SK-N-SH (cell line): Measurements from ENCODE around the gene USP11. TPM values are rescaled to one million over a fixed set of nuclear protein-coding genes. Genes with fewer than 3 reads are reported as not detected.

Experiments used
- CTCF ChIA-PET: fragments of 300-600, 350-600 bp; formaldehyde crosslinking; extraction: SDS; loops from one replicate; lab custom pipeline; 2021; lab: Yijun Ruan, JAX
- POLR2A ChIA-PET: fragments of 350-600 bp; sonication (Branson Sonifier 250); formaldehyde crosslinking; extraction: SDS; loops from one replicate; lab custom pipeline; 2020; ENCODE audit warnings: antibody characterized with exemption, inconsistent platforms; lab: Yijun Ruan, JAX
- DNase-seq: peaks from one replicate; pipeline ENCODE4 v3.0.0; 2012
- H2AFZ ChIP-seq: fragments of 200-600 bp; sonication (generic); 2 replicates; pipeline ENCODE4 v1.8.1; 2016; ENCODE audit warnings: antibody characterized with exemption, mild to moderate bottlenecking, low read depth
- H3F3A ChIP-seq: fragments of 200-600 bp; sonication (generic); replicated peaks from 2 replicates; pipeline ENCODE3; 2016; ENCODE audit warnings: antibody characterized with exemption, mild to moderate bottlenecking; ENCODE audit not compliant: insufficient read depth
- H3K27ac ChIP-seq, 2 experiments: fragments of 200-500 bp in 1 of 2; fragments of 200-600 bp in 1 of 2; sonication (Bioruptor generic) in 1 of 2; sonication (generic), shearing (Covaris generic) in 1 of 2; 2 replicates each; pipeline versions ENCODE4 v1.5.1 to v1.6.1; 2014 to 2016; ENCODE audit warnings: low read depth in 2 of 2, inconsistent platforms in 1 of 2, low read length in 1 of 2, mild to moderate bottlenecking in 1 of 2, mixed read lengths in 1 of 2
- H3K27me3 ChIP-seq: fragments of 200-600 bp; sonication (generic), shearing (Covaris generic); 2 replicates; pipeline ENCODE4 v1.6.1; 2016; ENCODE audit warnings: mixed run types; ENCODE audit not compliant: insufficient read depth
- H3K36me3 ChIP-seq, 2 experiments: fragments of 200-500 bp in 1 of 2; fragments of 200-600 bp in 1 of 2; sonication (Bioruptor generic) in 1 of 2; sonication (generic) in 1 of 2; replicated peaks in 1 of 2; 2 replicates each; pipeline versions ENCODE3 to v1.5.1; 2014 to 2016; ENCODE audit warnings: low read length in 1 of 2, mild to moderate bottlenecking in 1 of 2; ENCODE audit not compliant: insufficient read depth in 2 of 2, control insufficient read depth in 1 of 2
- H3K4me1 ChIP-seq, 2 experiments: fragments of 200-500 bp in 1 of 2; fragments of 200-600 bp in 1 of 2; sonication (Bioruptor generic) in 1 of 2; sonication (generic), shearing (Covaris generic) in 1 of 2; 2 replicates each; pipeline versions ENCODE4 v1.5.1 to v1.6.1; 2014 to 2016; ENCODE audit warnings: low read depth in 1 of 2, low read length in 1 of 2, mixed run types in 1 of 2; ENCODE audit not compliant: insufficient read depth in 2 of 2, control insufficient read depth in 1 of 2
- H3K4me2 ChIP-seq: fragments of 200-600 bp; sonication (generic), shearing (Covaris generic); 2 replicates; pipeline ENCODE4 v1.6.1; 2017; ENCODE audit warnings: mixed run types
- H3K4me3 ChIP-seq, 2 experiments: fragments of 200-500 bp in 1 of 2; fragments of 200-600 bp in 1 of 2; sonication (Bioruptor generic) in 1 of 2; sonication (generic), shearing (Covaris generic) in 1 of 2; 2 replicates each; pipeline versions ENCODE4 v1.5.1 to v1.8.1; 2014 to 2016; ENCODE audit warnings: low read depth in 2 of 2, inconsistent platforms in 1 of 2, low read length in 1 of 2, mild to moderate bottlenecking in 1 of 2, mixed read lengths in 1 of 2, moderate library complexity in 1 of 2
- H3K79me2 ChIP-seq: fragments of 200-600 bp; sonication (generic); 2 replicates; pipeline ENCODE4 v1.8.1; 2017; ENCODE audit warnings: mild to moderate bottlenecking; ENCODE audit not compliant: insufficient read depth
- H3K9ac ChIP-seq: fragments of 200-600 bp; sonication (generic); 2 replicates; pipeline ENCODE4 v1.6.1; 2017; ENCODE audit warnings: mixed run types
- H3K9me2 ChIP-seq: fragments of 200-600 bp; sonication (generic); 2 replicates; pipeline ENCODE4 v1.6.1; 2017; ENCODE audit warnings: mixed run types
- H3K9me3 ChIP-seq: fragments of 200-600 bp; sonication (generic); 2 replicates; pipeline ENCODE4 v1.6.1; 2017; ENCODE audit warnings: mixed run types, mild to moderate bottlenecking, moderate library complexity
- H4K20me1 ChIP-seq: fragments of 200-600 bp; sonication (generic); 2 replicates; pipeline ENCODE4 v1.6.1; 2017; ENCODE audit warnings: mild to moderate bottlenecking, mixed run types; ENCODE audit not compliant: insufficient read depth
- ELF1 ChIP-seq: IDR thresholded peaks from 2 replicates; pipeline ENCODE4 v1.4.0; 2012
- EP300 ChIP-seq, 2 experiments: IDR thresholded peaks; 2 replicates each; pipeline versions ENCODE4 v1.4.0 to v1.6.1; 2012; ENCODE audit warnings: borderline replicate concordance in 1 of 2, low read depth in 1 of 2, low read length in 1 of 2
- FOXJ3 ChIP-seq: sonication (generic); formaldehyde crosslinking; IDR thresholded peaks from 2 replicates; pipeline ENCODE4 v1.5.1; 2020; ENCODE audit warnings: mild to moderate bottlenecking, missing genetic modification reagents
- FOXM1 ChIP-seq: IDR thresholded peaks from 2 replicates; pipeline ENCODE4 v1.4.0; 2012; ENCODE audit warnings: low read depth, mild to moderate bottlenecking
- GABPA ChIP-seq: IDR thresholded peaks from 2 replicates; pipeline ENCODE4 v1.4.0; 2012; ENCODE audit warnings: low read depth, mild to moderate bottlenecking
- JUND ChIP-seq: IDR thresholded peaks from 2 replicates; pipeline ENCODE4 v1.4.0; 2012
- MEF2A ChIP-seq: IDR thresholded peaks from 2 replicates; pipeline ENCODE4 v1.4.0; 2012; ENCODE audit warnings: low read depth, borderline replicate concordance
- NFIC ChIP-seq: IDR thresholded peaks from 2 replicates; pipeline ENCODE4 v1.4.0; 2012; ENCODE audit warnings: borderline replicate concordance
- NRF1 ChIP-seq: IDR thresholded peaks from 2 replicates; pipeline ENCODE4 v1.6.1; 2012; ENCODE audit warnings: low read depth, mild to moderate bottlenecking, low read length
- POLR2AphosphoS5 ChIP-seq: IDR thresholded peaks from 2 replicates; pipeline ENCODE4 v1.6.1; 2012; ENCODE audit warnings: low read depth, low read length
- RAD21 ChIP-seq: IDR thresholded peaks from 2 replicates; pipeline ENCODE4 v1.6.1; 2012; ENCODE audit warnings: mild to moderate bottlenecking, low read length
- RFX5 ChIP-seq: IDR thresholded peaks from 2 replicates; pipeline ENCODE4 v1.6.1; 2012; ENCODE audit warnings: mild to moderate bottlenecking, improper control_type of control experiment, low read length
- RXRA ChIP-seq: IDR thresholded peaks from 2 replicates; pipeline ENCODE4 v1.4.0; 2012; ENCODE audit warnings: low read depth, mild to moderate bottlenecking, borderline replicate concordance
- SMC3 ChIP-seq: IDR thresholded peaks from 2 replicates; pipeline ENCODE4 v1.6.1; 2012; ENCODE audit warnings: low read depth, low read length, improper control_type of control experiment
- YY1 ChIP-seq: IDR thresholded peaks from 2 replicates; pipeline ENCODE4 v1.4.0; 2012; ENCODE audit warnings: low read depth, mild to moderate bottlenecking
- WGBS: methylation state at CpG from one replicate; pipeline ENCODE4 v1.1.6; 2017; ENCODE audit warnings: low lambda C conversion rate; 5-methylcytosine and 5-hydroxymethylcytosine counted together
- polyA plus RNA-seq, 3 experiments: library from polyadenylated mRNA; depleted of rRNA; stranded (reverse); fragments of >200 nt; gene quantifications; 2 replicates each; pipeline ENCODE4 v1.2.3, GENCODE V29; 2012
- TF ChIP-seq, protein P1 (sequence below): IDR thresholded peaks from 2 replicates; pipeline ENCODE4 v1.4.0; 2012; ENCODE audit warnings: low read depth
- TF ChIP-seq, protein P2 (sequence below): fragments of 150-350 bp; IDR thresholded peaks from 2 replicates; pipeline ENCODE4 v1.6.1; 2016; ENCODE audit warnings: mild to moderate bottlenecking, low read depth, low read length
- TF ChIP-seq, protein P3 (sequence below): IDR thresholded peaks from 2 replicates; pipeline ENCODE4 v1.6.1; 2012; ENCODE audit warnings: mild to moderate bottlenecking, low read depth, low read length, moderate library complexity
- TF ChIP-seq, protein P4 (sequence below): fragments of 150-350 bp; IDR thresholded peaks from 2 replicates; pipeline ENCODE4 v1.6.1; 2017; ENCODE audit warnings: antibody characterized with exemption, low read length, low read depth, borderline replicate concordance
- TF ChIP-seq, protein P5 (sequence below): IDR thresholded peaks from 2 replicates; pipeline ENCODE4 v1.4.0; 2012; ENCODE audit warnings: low read depth, borderline replicate concordance
- TF ChIP-seq, protein P6 (sequence below): IDR thresholded peaks from 2 replicates; pipeline ENCODE4 v1.4.0; 2012; ENCODE audit warnings: low read depth, borderline replicate concordance

The USP11 gene
- polyA plus RNA-seq, 1 of the 3 experiments (the other 2 are of a cell fraction), result 53.1 TPM

GRCh38 chrX:47247999-47248320, 15.2 kb downstream of the USP11 start:
- no peaks in the 10 kb centered on the region for H3K9me3 ChIP-seq
- 91% methylated on average over 13 of the region's 13 CpGs for WGBS
- H2AFZ ChIP-seq, result no peak overlapping the region
- no peaks in the 10 kb centered on the region for H4K20me1 ChIP-seq
- DNase-seq, result no peak
- H3F3A ChIP-seq, result no peaks in the 10 kb centered on the region
- H3K79me2 ChIP-seq, result no peaks in the 10 kb centered on the region
- no peaks in the 10 kb centered on the region for H3K9me2 ChIP-seq
- TF ChIP-seq MEF2A (no peak), RFX5 (no peak), RAD21 (no peak), FOXJ3 (no peak), NRF1 (no peak), JUND (no peak), ELF1 (no peak)
- TF ChIP-seq, protein P1, sequence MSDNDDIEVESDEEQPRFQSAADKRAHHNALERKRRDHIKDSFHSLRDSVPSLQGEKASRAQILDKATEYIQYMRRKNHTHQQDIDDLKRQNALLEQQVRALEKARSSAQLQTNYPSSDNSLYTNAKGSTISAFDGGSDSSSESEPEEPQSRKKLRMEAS, result no peak
- TF ChIP-seq, protein P2, sequence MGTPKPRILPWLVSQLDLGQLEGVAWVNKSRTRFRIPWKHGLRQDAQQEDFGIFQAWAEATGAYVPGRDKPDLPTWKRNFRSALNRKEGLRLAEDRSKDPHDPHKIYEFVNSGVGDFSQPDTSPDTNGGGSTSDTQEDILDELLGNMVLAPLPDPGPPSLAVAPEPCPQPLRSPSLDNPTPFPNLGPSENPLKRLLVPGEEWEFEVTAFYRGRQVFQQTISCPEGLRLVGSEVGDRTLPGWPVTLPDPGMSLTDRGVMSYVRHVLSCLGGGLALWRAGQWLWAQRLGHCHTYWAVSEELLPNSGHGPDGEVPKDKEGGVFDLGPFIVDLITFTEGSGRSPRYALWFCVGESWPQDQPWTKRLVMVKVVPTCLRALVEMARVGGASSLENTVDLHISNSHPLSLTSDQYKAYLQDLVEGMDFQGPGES, result no peak
- no peaks in the 10 kb centered on the region for H3K4me1 ChIP-seq
- POLR2A ChIA-PET, result no interaction called here
- no peak overlapping the region for H3K4me2 ChIP-seq
- no peak overlapping the region for H3K27ac ChIP-seq
- H3K27me3 ChIP-seq, result no peaks in the 10 kb centered on the region
- no peak overlapping the region for H3K4me3 ChIP-seq
- CTCF ChIA-PET, result no interaction called here
- H3K36me3 ChIP-seq, result peaks cover 0 to 15% of the 10 kb centered on the region in 2 experiments
- H3K9ac ChIP-seq, result no peak overlapping the region

DNA sequence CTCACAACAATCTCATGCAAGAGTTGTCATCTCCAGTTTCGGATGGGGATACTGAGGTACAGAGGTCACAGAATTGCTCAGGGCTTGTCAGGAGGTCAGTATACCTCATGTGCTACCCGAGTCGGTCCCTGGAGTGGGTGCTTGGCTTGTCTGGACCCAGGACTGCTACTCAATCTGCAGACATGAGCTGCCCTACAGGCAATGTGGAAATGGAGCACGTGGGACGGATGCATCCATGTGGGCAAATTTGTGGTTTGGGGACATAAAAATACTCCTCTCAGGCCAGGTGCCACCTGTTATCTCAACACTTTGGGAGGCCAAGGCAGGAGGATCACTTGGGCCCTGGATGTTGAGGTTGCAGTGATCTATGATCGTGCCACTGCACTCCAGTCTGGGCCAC, 15.8 kb downstream of the USP11 start:
- WGBS, result 87% methylated on average over 5 of the region's 6 CpGs
- Histone ChIP-seq H3K4me2 (no peak overlapping the region), H3K9ac (no peak overlapping the region), H3K4me3 (no peak overlapping the region), H3K27me3 (no peaks in the 10 kb centered on the region), H2AFZ (no peak overlapping the region), H3K4me1 (no peaks in the 10 kb centered on the region), H3K9me3 (no peaks in the 10 kb centered on the region), H3K9me2 (no peaks in the 10 kb centered on the region), H3K36me3 (peaks cover 0 to 15% of the 10 kb centered on the region in 2 experiments), H3K27ac (no peak overlapping the region), H4K20me1 (no peaks in the 10 kb centered on the region), H3K79me2 (no peaks in the 10 kb centered on the region), H3F3A (no peaks in the 10 kb centered on the region)
- no peak for DNase-seq
- ChIA-PET CTCF (no interaction called here), POLR2A (no interaction called here)
- no peak for TF ChIP-seq YY1
- TF ChIP-seq FOXJ3, result no peak
- no peak for TF ChIP-seq POLR2AphosphoS5
- TF ChIP-seq, protein P3, sequence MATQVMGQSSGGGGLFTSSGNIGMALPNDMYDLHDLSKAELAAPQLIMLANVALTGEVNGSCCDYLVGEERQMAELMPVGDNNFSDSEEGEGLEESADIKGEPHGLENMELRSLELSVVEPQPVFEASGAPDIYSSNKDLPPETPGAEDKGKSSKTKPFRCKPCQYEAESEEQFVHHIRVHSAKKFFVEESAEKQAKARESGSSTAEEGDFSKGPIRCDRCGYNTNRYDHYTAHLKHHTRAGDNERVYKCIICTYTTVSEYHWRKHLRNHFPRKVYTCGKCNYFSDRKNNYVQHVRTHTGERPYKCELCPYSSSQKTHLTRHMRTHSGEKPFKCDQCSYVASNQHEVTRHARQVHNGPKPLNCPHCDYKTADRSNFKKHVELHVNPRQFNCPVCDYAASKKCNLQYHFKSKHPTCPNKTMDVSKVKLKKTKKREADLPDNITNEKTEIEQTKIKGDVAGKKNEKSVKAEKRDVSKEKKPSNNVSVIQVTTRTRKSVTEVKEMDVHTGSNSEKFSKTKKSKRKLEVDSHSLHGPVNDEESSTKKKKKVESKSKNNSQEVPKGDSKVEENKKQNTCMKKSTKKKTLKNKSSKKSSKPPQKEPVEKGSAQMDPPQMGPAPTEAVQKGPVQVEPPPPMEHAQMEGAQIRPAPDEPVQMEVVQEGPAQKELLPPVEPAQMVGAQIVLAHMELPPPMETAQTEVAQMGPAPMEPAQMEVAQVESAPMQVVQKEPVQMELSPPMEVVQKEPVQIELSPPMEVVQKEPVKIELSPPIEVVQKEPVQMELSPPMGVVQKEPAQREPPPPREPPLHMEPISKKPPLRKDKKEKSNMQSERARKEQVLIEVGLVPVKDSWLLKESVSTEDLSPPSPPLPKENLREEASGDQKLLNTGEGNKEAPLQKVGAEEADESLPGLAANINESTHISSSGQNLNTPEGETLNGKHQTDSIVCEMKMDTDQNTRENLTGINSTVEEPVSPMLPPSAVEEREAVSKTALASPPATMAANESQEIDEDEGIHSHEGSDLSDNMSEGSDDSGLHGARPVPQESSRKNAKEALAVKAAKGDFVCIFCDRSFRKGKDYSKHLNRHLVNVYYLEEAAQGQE, result no peak
- TF ChIP-seq, protein P4, sequence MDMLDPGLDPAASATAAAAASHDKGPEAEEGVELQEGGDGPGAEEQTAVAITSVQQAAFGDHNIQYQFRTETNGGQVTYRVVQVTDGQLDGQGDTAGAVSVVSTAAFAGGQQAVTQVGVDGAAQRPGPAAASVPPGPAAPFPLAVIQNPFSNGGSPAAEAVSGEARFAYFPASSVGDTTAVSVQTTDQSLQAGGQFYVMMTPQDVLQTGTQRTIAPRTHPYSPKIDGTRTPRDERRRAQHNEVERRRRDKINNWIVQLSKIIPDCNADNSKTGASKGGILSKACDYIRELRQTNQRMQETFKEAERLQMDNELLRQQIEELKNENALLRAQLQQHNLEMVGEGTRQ, result no peak
- TF ChIP-seq RXRA, result no peak
- no peak for TF ChIP-seq FOXM1
- TF ChIP-seq, protein P5, sequence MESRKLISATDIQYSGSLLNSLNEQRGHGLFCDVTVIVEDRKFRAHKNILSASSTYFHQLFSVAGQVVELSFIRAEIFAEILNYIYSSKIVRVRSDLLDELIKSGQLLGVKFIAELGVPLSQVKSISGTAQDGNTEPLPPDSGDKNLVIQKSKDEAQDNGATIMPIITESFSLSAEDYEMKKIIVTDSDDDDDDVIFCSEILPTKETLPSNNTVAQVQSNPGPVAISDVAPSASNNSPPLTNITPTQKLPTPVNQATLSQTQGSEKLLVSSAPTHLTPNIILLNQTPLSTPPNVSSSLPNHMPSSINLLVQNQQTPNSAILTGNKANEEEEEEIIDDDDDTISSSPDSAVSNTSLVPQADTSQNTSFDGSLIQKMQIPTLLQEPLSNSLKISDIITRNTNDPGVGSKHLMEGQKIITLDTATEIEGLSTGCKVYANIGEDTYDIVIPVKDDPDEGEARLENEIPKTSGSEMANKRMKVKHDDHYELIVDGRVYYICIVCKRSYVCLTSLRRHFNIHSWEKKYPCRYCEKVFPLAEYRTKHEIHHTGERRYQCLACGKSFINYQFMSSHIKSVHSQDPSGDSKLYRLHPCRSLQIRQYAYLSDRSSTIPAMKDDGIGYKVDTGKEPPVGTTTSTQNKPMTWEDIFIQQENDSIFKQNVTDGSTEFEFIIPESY, result no peak
- TF ChIP-seq JUND, result no peak
- TF ChIP-seq EP300 (IDR thresholded peaks at IDR 0.05; ENCODE audit: borderline replicate concordance in 1 of 2, low read depth in 1 of 2, low read length in 1 of 2), result no peak
- no peak for TF ChIP-seq GABPA
- TF ChIP-seq RFX5, result no peak
- no peak for TF ChIP-seq MEF2A
- TF ChIP-seq NFIC, result no peak
- TF ChIP-seq, protein P6, sequence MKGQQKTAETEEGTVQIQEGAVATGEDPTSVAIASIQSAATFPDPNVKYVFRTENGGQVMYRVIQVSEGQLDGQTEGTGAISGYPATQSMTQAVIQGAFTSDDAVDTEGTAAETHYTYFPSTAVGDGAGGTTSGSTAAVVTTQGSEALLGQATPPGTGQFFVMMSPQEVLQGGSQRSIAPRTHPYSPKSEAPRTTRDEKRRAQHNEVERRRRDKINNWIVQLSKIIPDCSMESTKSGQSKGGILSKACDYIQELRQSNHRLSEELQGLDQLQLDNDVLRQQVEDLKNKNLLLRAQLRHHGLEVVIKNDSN, result no peak
- TF ChIP-seq SMC3, result no peak
- no peak for TF ChIP-seq NRF1
